Suprapubic skin (tissue), 4 donors: ENCODE data around the gene MYO15A. TPM values are rescaled to one million over a fixed set of nuclear protein-coding genes. Genes with fewer than 3 reads are reported as not detected.

ENCODE experiments used
- DNase-seq, 2 donors: peaks; one replicate each; pipeline ENCODE4 v3.0.0-alpha.2; 2019; ENCODE audit warnings: low spot score in 2 of 2
- H3K27ac ChIP-seq: fragments of 200-600 bp; sonication (generic); one replicate; pipeline ENCODE4 v1.5.1; 2019
- H3K27me3 ChIP-seq: fragments of 200-600 bp; sonication (generic); one replicate; pipeline ENCODE4 v1.5.1; 2019
- H3K36me3 ChIP-seq: fragments of 200-600 bp; sonication (generic); one replicate; pipeline ENCODE4 v1.5.1; 2019
- H3K4me1 ChIP-seq: fragments of 200-600 bp; sonication (generic); one replicate; pipeline ENCODE4 v1.5.1; 2019
- H3K4me3 ChIP-seq: fragments of 200-600 bp; sonication (generic); one replicate; pipeline ENCODE4 v1.5.1; 2019; ENCODE audit warnings: mild to moderate bottlenecking
- H3K9me3 ChIP-seq: fragments of 200-600 bp; sonication (generic); one replicate; pipeline ENCODE4 v1.5.1; 2019
- CTCF ChIP-seq, 2 donors: fragments of 200-600 bp in 1 of 2; fragments of 450-650 bp in 1 of 2; sonication (generic) in 1 of 2; IDR thresholded peaks; one replicate each; pipeline ENCODE4 v1.5.1; 2016 to 2019; ENCODE audit warnings: antibody characterized with exemption in 2 of 2, mild to moderate bottlenecking in 1 of 2, moderate library complexity in 1 of 2
- EP300 ChIP-seq: sonication (generic); formaldehyde crosslinking; IDR thresholded peaks from one replicate; pipeline ENCODE4 v1.6.1; 2017; ENCODE audit warnings: antibody characterized with exemption
- POLR2A ChIP-seq, 2 donors: fragments of 450-650 bp; IDR thresholded peaks; one replicate each; pipeline ENCODE4 v1.6.1; 2017; ENCODE audit warnings: antibody characterized with exemption in 2 of 2, mild to moderate bottlenecking in 2 of 2, moderate library complexity in 2 of 2
- POLR2AphosphoS5 ChIP-seq, 3 donors: sonication (generic); formaldehyde crosslinking; IDR thresholded peaks; one replicate each; pipeline ENCODE4 v1.6.1; 2017; ENCODE audit warnings: antibody characterized with exemption in 3 of 3
- WGBS: methylation state at CpG from one replicate; pipeline ENCODE4 v1.1.5; 2018; 5-methylcytosine and 5-hydroxymethylcytosine counted together
- total RNA-seq, 4 donors: library from RNA; depleted of rRNA; stranded (reverse); fragments of >200 nt; gene quantifications; one replicate each; pipeline ENCODE4 v1.1.0, GENCODE V29; 2016

MYO15A gene
- total RNA-seq, 4 donors from 2014 or later, result 0.23 to 0.49 (median 0.41) TPM

- 12% methylated on average over 9 of the region's 9 CpGs for WGBS
- Histone ChIP-seq H3K4me3 (peak overlapping the region; percentile 95), H3K4me1 (peaks cover 80% of the 10 kb centered on the region), H3K27ac (peak overlapping the region; percentile 43), H3K27me3 (no peaks in the 10 kb centered on the region), H3K36me3 (no peaks in the 10 kb centered on the region), H3K9me3 (no peaks in the 10 kb centered on the region)
- DNase-seq, result no peak
- TF ChIP-seq CTCF (IDR thresholded peaks at IDR 0.05) (no peak), POLR2A (IDR thresholded peaks at IDR 0.05) (no peak), EP300 (no peak), POLR2AphosphoS5 (IDR thresholded peaks at IDR 0.05) (no peak)
Observed at GRCh38 chr17:18187821-18188761, 79.5 kb downstream of the MYO15A start.

- no peaks in the 10 kb centered on the region for H3K9me3 ChIP-seq
- DNase-seq, result no peak
- WGBS, result 49% methylated on average over 3 of the region's 3 CpGs
- H3K27me3 ChIP-seq, result no peaks in the 10 kb centered on the region
- H3K36me3 ChIP-seq, result peaks cover 14% of the 10 kb centered on the region
- TF ChIP-seq EP300 (no peak), CTCF (IDR thresholded peaks at IDR 0.05) (no peak), POLR2A (IDR thresholded peaks at IDR 0.05) (no peak), POLR2AphosphoS5 (IDR thresholded peaks at IDR 0.05) (no peak)
- peak overlapping the region; percentile 5 for H3K27ac ChIP-seq
- H3K4me1 ChIP-seq, result peaks cover 75% of the 10 kb centered on the region
- H3K4me3 ChIP-seq, result no peak overlapping the region
Observed at GRCh38 chr17:18190628-18191235, 82.2 kb downstream of the MYO15A start.

GRCh38 chr17:18191236-18191667, 82.7 kb downstream of the MYO15A start:
- Histone ChIP-seq H3K27ac (peak overlapping the region; percentile 17), H3K36me3 (peaks cover 20% of the 10 kb centered on the region), H3K9me3 (no peaks in the 10 kb centered on the region), H3K27me3 (no peaks in the 10 kb centered on the region), H3K4me3 (no peak overlapping the region), H3K4me1 (peaks cover 70% of the 10 kb centered on the region)
- DNase-seq, result no peak
- WGBS, result 59% methylated on average over 3 of the region's 3 CpGs
- TF ChIP-seq POLR2AphosphoS5 (IDR thresholded peaks at IDR 0.05), result no peak
- no peak for TF ChIP-seq POLR2A (IDR thresholded peaks at IDR 0.05)
- no peak for TF ChIP-seq CTCF (IDR thresholded peaks at IDR 0.05)
- TF ChIP-seq EP300, result no peak

- Histone ChIP-seq H3K27me3 (no peaks in the 10 kb centered on the region), H3K4me3 (no peak overlapping the region), H3K4me1 (peaks cover 64% of the 10 kb centered on the region), H3K27ac (peak overlapping the region; percentile 17), H3K36me3 (peaks cover 27% of the 10 kb centered on the region), H3K9me3 (no peaks in the 10 kb centered on the region)
- DNase-seq, result no peak
- TF ChIP-seq POLR2AphosphoS5 (IDR thresholded peaks at IDR 0.05) (no peak), CTCF (IDR thresholded peaks at IDR 0.05) (no peak), POLR2A (IDR thresholded peaks at IDR 0.05) (no peak), EP300 (no peak)
- WGBS, result 85% methylated on average over 2 of the region's 2 CpGs
Observed at GRCh38 chr17:18191967-18192366, 83.4 kb downstream of the MYO15A start.

GRCh38 chr17:18194394-18194793, 85.8 kb downstream of the MYO15A start:
- no peaks in the 10 kb centered on the region for H3K9me3 ChIP-seq
- H3K27ac ChIP-seq, result no peak overlapping the region
- TF ChIP-seq POLR2A (IDR thresholded peaks at IDR 0.05) (no peak), POLR2AphosphoS5 (IDR thresholded peaks at IDR 0.05) (no peak)
- WGBS, result 82% methylated on average over 4 of the region's 4 CpGs
- no peak overlapping the region for H3K4me3 ChIP-seq
- peaks cover 59% of the 10 kb centered on the region for H3K4me1 ChIP-seq
- DNase-seq, result no peak
- H3K36me3 ChIP-seq, result peaks cover 46% of the 10 kb centered on the region
- H3K27me3 ChIP-seq, result no peaks in the 10 kb centered on the region
